Activated CD4-positive, CD25-positive, alpha-beta regulatory T cell (primary cell): Measurements from ENCODE around the gene LATS1.
A peak's percentile ranks its signal among the peaks of the same experiment; 100 is the strongest.

Source experiments
- DNase-seq, 4 experiments: peaks; one replicate each; lab custom pipeline; 2025; lab: John Stamatoyannopoulos, UW

The LATS1 gene

GRCh38 chr6:149660028-149660427, 57.9 kb downstream of the LATS1 start:
- DNase-seq: no peak

- no peak for DNase-seq
Observed at GRCh38 chr6:149657441-149657840, 60.5 kb downstream of the LATS1 start.

GRCh38 chr6:149651056-149651455, 66.8 kb downstream of the LATS1 start:
- DNase-seq: no peak

- DNase-seq: peak; percentile 72 to 85 (median 76)
Observed at GRCh38 chr6:149648148-149649145, 69.5 kb downstream of the LATS1 start, which contains the start of gene KATNA1. TSS of gene KATNA1 (minus strand) at chr6:149648714. CDS start at chr6:149638547, 10,167 bp downstream.

GRCh38 chr6:149646599-149646998, 71.3 kb downstream of the LATS1 start:
- DNase-seq: no peak

GRCh38 chr6:149642829-149643580, 74.9 kb downstream of the LATS1 start:
- DNase-seq: no peak

GRCh38 chr6:149636124-149636523, 81.8 kb downstream of the LATS1 start:
- no peak for DNase-seq

- no peak for DNase-seq
Observed at GRCh38 chr6:149634315-149634714, 83.6 kb downstream of the LATS1 start.

- DNase-seq: no peak
Observed at GRCh38 chr6:149628875-149629510, 88.9 kb downstream of the LATS1 start.

- DNase-seq: no peak
Observed at GRCh38 chr6:149627672-149628071, 90.2 kb downstream of the LATS1 start.

- DNase-seq: no peak
Observed at GRCh38 chr6:149615805-149616204, 102.1 kb downstream of the LATS1 start.

GRCh38 chr6:149614337-149614736, 103.6 kb downstream of the LATS1 start:
- no peak for DNase-seq

GRCh38 chr6:149608381-149608982, 109.4 kb downstream of the LATS1 start:
- DNase-seq: no peak
